HG03025 (cell line): Measurements from ENCODE around the gene PUM1.
"Not testable (repeated sequence)": the region's sequence is repeated elsewhere in the genome, so short reads cannot be mapped to it uniquely, and the experiment has no call there.

Experiments used
- ATAC-seq: cut with Tn5 transposase; IDR thresholded peaks from one replicate; pipeline ENCODE4 v1.9.1; 2021; ENCODE audit warnings: mild to moderate bottlenecking, moderate library complexity; ENCODE audit not compliant: unreplicated experiment, low FRiP score

PUM1 gene

GRCh38 chr1:31064718-31065309, 703 bp downstream of the PUM1 start:
- no peak for ATAC-seq

- ATAC-seq: no peak
Measured at GRCh38 chr1:31064111-31064717, 1.3 kb downstream of the PUM1 start.

GRCh38 chr1:31063631-31064030, 1.9 kb downstream of the PUM1 start:
- no peak for ATAC-seq

- no peak for ATAC-seq
Measured at GRCh38 chr1:31062867-31063380, 2.6 kb downstream of the PUM1 start.

- ATAC-seq: not testable (repeated sequence)
Measured at GRCh38 chr1:31062162-31062866, 3.2 kb downstream of the PUM1 start.

GRCh38 chr1:31058012-31058411, 7.5 kb downstream of the PUM1 start:
- no peak for ATAC-seq

GRCh38 chr1:31055953-31056352, 9.6 kb downstream of the PUM1 start:
- ATAC-seq: no peak

- ATAC-seq: no peak
Measured at GRCh38 chr1:31055501-31055900, 10.0 kb downstream of the PUM1 start.

- ATAC-seq: no peak
Measured at GRCh38 chr1:31054958-31055481, 10.5 kb downstream of the PUM1 start.

GRCh38 chr1:31054349-31054748, 11.2 kb downstream of the PUM1 start:
- no peak for ATAC-seq

- ATAC-seq: not testable (repeated sequence)
Measured at GRCh38 chr1:31052613-31053012, 12.9 kb downstream of the PUM1 start.

GRCh38 chr1:31051611-31052010, 13.9 kb downstream of the PUM1 start:
- ATAC-seq: no peak

- not testable (repeated sequence) for ATAC-seq
Measured at GRCh38 chr1:31047507-31047906, 18.0 kb downstream of the PUM1 start.

GRCh38 chr1:31043631-31044030, 21.9 kb downstream of the PUM1 start:
- no peak for ATAC-seq

- no peak for ATAC-seq
Measured at GRCh38 chr1:31042656-31043055, 22.9 kb downstream of the PUM1 start.

- ATAC-seq: no peak
Measured at GRCh38 chr1:31041529-31041928, 24.0 kb downstream of the PUM1 start.

- no peak for ATAC-seq
Measured at GRCh38 chr1:31040038-31040437, 25.5 kb downstream of the PUM1 start.

- not testable (repeated sequence) for ATAC-seq
Measured at GRCh38 chr1:31038935-31039334, 26.6 kb downstream of the PUM1 start.

- ATAC-seq: no peak
Measured at GRCh38 chr1:31038360-31038759, 27.2 kb downstream of the PUM1 start.

- no peak for ATAC-seq
Measured at GRCh38 chr1:31036749-31037500, 28.6 kb downstream of the PUM1 start.

GRCh38 chr1:31033598-31033997, 31.9 kb downstream of the PUM1 start:
- no peak for ATAC-seq
